Adipocyte (in vitro differentiated cells): Measurements from ENCODE around the gene KLHDC1.
"Not testable (repeated sequence)": the region's sequence is repeated elsewhere in the genome, so short reads cannot be mapped to it uniquely, and the experiment has no call there.

Experiments
- DNase-seq: peaks from one replicate; pipeline ENCODE4 v3.0.0-alpha.2; 2015; ENCODE audit warnings: low read depth
- H3K27me3 ChIP-seq: replicated peaks from 2 replicates; pipeline ENCODE4 v1.7.0; 2013; ENCODE audit warnings: mild to moderate bottlenecking, low read length, moderate library complexity; ENCODE audit not compliant: control insufficient read depth, insufficient read depth
- H3K36me3 ChIP-seq: 2 replicates; pipeline ENCODE4 v1.7.0; 2013; ENCODE audit warnings: low read length, mild to moderate bottlenecking, moderate library complexity; ENCODE audit not compliant: control insufficient read depth, insufficient read depth, severe bottlenecking
- H3K4me1 ChIP-seq: 2 replicates; pipeline ENCODE4 v1.7.0; 2013; ENCODE audit warnings: mild to moderate bottlenecking, low read length, moderate library complexity; ENCODE audit not compliant: control insufficient read depth, insufficient read depth
- H3K4me3 ChIP-seq: 2 replicates; pipeline ENCODE4 v1.7.0; 2013; ENCODE audit warnings: mild to moderate bottlenecking, low read length, moderate library complexity
- H3K9ac ChIP-seq: 2 replicates; pipeline ENCODE4 v1.7.0; 2013; ENCODE audit warnings: mild to moderate bottlenecking, low read length, moderate library complexity
- H3K9me3 ChIP-seq: 2 replicates; pipeline ENCODE4 v1.7.0; 2013; ENCODE audit warnings: mild to moderate bottlenecking, low read length, moderate library complexity; ENCODE audit not compliant: control insufficient read depth

Gene KLHDC1, protein sequence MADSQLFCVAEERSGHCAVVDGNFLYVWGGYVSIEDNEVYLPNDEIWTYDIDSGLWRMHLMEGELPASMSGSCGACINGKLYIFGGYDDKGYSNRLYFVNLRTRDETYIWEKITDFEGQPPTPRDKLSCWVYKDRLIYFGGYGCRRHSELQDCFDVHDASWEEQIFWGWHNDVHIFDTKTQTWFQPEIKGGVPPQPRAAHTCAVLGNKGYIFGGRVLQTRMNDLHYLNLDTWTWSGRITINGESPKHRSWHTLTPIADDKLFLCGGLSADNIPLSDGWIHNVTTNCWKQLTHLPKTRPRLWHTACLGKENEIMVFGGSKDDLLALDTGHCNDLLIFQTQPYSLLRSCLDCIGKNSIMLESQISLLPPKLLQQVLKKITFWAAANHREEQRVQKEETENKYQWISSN

DNA sequence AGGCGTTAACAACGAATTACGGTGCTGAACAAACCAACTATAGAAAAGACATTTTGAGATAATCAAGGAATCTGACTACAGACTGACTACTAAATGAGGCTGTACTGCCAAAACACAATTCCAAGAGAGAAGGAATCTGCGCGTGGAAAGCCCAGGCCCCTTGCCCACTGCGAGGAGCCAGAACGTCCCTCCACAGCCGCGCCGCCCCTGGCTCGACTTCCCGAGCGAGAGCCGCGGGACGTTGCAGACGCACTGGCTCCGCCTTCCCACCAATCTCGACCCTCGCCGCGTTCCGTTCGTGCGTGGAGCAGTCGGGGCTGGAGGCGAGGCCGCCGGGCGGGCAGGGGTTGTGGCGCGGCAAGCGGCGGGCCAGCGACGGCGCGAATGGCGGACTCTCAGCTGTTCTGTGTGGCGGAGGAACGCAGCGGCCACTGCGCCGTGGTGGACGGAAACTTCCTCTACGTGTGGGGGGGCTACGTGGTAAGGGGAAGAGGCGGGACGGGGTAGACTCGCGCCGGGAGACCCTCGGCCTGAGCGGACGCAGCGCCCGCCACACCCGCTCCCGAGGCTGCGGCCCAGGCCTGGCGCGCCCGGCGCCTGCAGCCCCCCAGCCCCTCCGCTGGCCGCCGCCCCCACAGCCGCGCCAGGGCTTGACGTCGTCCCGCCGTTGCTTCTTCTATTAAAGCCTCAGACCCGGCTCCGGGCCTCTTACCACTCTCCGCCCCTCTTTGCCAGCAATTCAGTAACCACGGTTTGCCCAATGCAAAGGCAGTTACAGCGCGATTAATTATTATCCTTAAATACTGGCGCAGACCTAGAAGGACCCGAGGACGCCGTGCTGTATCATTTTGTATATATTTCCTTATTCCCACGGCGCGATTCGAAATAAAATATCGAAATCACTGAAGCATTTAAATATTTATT, at the start of gene KLHDC1:
TSS of gene KLHDC1 (plus strand) at position 310 of the 924 bp plus-strand sequence. CDS start at position 385, 75 bp downstream.
- peak within 1 kb of the TSS; percentile 96 for H3K9ac ChIP-seq
- no peaks in the 10 kb centered on the region for H3K9me3 ChIP-seq
- no peaks in the 10 kb centered on the region for H3K27me3 ChIP-seq
- H3K4me3 ChIP-seq = peak within 1 kb of the TSS; percentile 91
- H3K36me3 ChIP-seq = peaks cover 2% of the 10 kb centered on the region
- peak; percentile 97 for DNase-seq
- H3K4me1 ChIP-seq = peaks cover 12% of the 10 kb centered on the region

DNA sequence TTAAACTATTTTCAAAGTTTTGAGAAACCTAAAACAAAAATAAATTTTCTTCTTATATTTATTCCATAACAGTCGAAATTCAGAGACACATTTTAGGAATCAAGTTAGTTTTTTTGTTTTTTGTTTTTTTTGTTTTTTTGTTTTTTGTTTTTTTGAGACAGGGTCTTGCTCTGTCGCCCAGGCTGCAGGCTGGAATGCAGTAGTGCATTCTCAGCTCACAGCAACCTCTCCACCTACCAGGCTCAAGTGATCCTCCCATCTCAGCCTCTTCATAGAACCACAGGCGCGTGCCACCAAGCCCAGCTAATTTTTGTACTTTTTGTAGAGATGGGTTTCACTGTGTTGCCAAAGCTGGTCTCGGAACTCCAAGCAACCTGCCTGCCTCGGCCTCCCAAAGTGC, 39.4 kb upstream of the KLHDC1 start:
- H3K27me3 ChIP-seq = no peaks in the 10 kb centered on the region
- no peak for DNase-seq
- no peak overlapping the region for H3K9ac ChIP-seq
- no peaks in the 10 kb centered on the region for H3K4me1 ChIP-seq
- no peaks in the 10 kb centered on the region for H3K36me3 ChIP-seq
- H3K9me3 ChIP-seq = no peaks in the 10 kb centered on the region
- no peak overlapping the region for H3K4me3 ChIP-seq

DNA sequence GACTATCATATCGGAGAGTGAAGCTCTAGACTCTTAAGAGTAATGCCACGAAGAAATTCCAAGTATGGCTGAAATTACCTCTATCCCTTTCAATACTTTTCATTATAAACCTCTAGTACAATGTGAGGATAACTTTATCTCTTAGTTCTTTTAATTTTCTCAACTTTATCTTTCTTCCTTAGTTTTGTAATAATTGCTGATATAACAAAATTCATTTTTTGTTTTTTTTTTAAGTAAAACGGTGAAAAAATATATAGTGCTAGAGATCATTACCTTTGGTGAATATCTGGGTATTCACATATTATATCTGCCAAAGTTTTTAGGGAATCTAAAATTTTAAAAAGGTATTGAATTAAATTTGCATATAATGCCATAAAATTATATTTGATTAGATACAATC, 38.4 kb upstream of the KLHDC1 start:
- H3K9me3 ChIP-seq = no peaks in the 10 kb centered on the region
- no peak overlapping the region for H3K4me3 ChIP-seq
- DNase-seq = no peak
- H3K27me3 ChIP-seq = no peaks in the 10 kb centered on the region
- H3K9ac ChIP-seq = no peak overlapping the region
- no peaks in the 10 kb centered on the region for H3K36me3 ChIP-seq
- no peaks in the 10 kb centered on the region for H3K4me1 ChIP-seq

DNA sequence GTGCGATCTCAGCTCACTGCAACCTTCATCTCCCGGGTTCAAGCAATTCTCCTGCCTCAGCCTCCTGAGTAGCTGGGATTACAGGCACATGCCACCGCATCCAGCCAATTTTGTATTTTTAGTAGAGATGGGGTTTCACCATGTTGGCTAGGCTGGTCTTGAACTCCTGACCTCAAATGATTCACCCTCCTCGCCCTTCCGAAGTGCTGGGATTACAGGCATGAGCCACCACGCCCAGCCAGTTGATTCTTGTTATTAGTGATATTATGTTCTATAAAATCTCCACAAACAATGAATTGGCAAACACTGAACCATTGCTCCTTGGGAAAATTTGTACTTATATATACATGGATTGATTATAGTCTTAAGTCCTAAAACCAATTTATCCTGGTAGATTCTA, 35.4 kb upstream of the KLHDC1 start:
- H3K4me3 ChIP-seq, H3K36me3 ChIP-seq, H3K27me3 ChIP-seq, H3K4me1 ChIP-seq, DNase-seq, H3K9me3 ChIP-seq, H3K9ac ChIP-seq: not testable (repeated sequence)

DNA sequence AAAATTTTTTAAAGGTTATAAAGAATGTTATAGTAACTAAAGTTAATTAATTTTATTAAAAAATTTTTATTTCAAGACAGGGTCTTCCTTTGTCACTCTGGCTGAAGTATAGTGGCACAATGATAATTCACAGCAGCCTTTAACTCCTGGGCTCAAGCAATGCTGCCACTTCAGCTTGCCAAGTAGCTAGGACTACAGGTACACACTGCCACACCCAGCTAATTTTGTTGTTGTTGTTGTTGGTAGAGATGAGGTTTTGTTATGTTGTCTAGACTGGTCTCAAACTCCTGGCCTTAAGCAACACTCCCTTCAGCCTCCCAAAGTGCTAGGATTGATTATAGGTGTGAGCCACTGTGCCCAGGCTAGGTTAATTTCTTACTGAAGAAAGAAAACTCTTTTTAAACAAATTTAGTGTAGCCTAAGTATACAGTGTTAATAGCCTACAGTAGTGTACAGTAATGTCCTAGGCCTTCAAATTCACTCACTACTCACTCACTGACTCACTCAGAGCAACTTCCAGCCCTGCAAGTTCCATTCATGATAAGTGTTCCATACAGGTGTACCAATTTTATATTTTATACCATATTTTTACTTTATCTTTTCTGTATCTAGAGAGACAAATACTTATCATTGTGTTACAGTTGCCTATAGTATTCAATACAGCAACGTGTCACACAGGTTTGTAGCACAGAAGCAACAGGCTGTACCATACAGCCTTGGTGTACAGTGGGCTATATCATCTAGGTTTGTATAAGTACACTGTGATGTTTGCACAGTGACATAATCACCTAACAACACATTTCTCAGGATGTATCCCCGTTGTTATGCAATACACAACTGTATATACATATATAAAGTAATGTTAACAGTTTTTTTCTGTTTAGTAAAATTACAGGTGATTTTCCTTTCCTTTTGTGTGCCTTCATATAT, 33.1 kb upstream of the KLHDC1 start:
- Histone ChIP-seq H3K9me3 (no peaks in the 10 kb centered on the region), H3K27me3 (no peaks in the 10 kb centered on the region), H3K9ac (no peak overlapping the region), H3K4me1 (peaks cover 3% of the 10 kb centered on the region), H3K36me3 (no peaks in the 10 kb centered on the region), H3K4me3 (no peak overlapping the region)
- no peak for DNase-seq

DNA sequence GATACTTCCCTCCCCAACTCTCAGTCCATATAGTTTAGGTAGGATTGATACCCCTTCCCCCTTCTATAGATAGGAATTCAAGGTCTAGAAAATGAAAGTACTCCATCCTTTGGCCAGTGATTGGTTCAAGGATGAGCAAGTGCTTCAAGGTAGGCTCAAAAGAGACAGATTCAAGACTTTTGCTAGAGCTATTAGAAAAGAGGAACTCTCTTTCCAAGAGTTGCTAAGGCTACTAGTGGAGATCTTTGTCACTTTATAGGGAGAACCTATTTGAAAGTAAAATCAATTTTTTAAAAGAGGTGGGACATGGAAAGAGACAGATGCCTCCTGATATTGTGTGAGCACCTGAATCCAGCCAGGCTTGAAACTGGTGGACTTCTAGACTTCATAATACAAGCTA, 22.4 kb upstream of the KLHDC1 start:
- H3K36me3 ChIP-seq = no peaks in the 10 kb centered on the region
- H3K9ac ChIP-seq = no peak overlapping the region
- H3K4me1 ChIP-seq = no peaks in the 10 kb centered on the region
- no peaks in the 10 kb centered on the region for H3K27me3 ChIP-seq
- no peak overlapping the region for H3K4me3 ChIP-seq
- no peak for DNase-seq
- no peaks in the 10 kb centered on the region for H3K9me3 ChIP-seq

DNA sequence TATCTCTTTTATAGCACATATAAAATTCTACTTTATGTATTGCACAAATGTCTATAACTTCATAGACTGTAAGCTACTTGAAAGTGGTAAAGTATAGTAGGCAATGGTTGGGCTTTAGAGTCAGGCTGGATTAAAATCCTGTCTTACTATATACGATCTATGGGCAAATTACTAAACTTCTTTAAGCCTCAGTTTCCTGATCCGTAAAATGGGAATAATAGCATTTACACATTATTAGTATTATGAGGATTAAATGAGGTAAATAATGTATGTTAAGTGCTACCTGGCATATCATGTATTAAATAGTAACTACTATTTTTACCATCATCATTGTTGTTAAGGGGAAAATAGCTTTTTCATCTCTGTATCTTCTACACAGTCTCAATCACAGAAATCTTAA, 19.3 kb upstream of the KLHDC1 start:
- Histone ChIP-seq H3K27me3 (no peaks in the 10 kb centered on the region), H3K9ac (no peak overlapping the region), H3K36me3 (no peaks in the 10 kb centered on the region), H3K4me1 (no peaks in the 10 kb centered on the region), H3K9me3 (no peaks in the 10 kb centered on the region), H3K4me3 (no peak overlapping the region)
- DNase-seq = no peak

DNA sequence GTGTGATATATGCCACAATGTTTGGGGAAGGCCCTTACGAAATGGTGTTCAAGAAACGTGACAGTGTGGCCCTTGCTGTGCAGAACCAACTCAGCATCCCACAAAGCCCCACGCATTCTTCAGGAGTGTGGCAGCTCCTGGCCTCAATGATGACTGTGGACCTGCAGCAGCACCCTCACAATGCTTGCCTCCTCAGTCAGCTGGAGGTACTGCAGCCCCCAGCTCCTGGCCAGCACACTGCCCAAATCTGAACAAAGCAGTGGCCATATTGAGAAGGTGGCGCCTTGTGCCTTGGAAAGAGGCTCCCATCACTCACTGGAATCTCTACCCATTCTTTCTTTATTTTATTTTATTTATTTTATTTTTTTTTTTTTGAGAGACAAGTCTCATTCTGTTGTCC, 15.3 kb upstream of the KLHDC1 start:
- no peaks in the 10 kb centered on the region for H3K4me1 ChIP-seq
- H3K9ac ChIP-seq = no peak overlapping the region
- H3K36me3 ChIP-seq = no peaks in the 10 kb centered on the region
- no peak for DNase-seq
- no peaks in the 10 kb centered on the region for H3K9me3 ChIP-seq
- no peak overlapping the region for H3K4me3 ChIP-seq
- H3K27me3 ChIP-seq = no peaks in the 10 kb centered on the region

DNA sequence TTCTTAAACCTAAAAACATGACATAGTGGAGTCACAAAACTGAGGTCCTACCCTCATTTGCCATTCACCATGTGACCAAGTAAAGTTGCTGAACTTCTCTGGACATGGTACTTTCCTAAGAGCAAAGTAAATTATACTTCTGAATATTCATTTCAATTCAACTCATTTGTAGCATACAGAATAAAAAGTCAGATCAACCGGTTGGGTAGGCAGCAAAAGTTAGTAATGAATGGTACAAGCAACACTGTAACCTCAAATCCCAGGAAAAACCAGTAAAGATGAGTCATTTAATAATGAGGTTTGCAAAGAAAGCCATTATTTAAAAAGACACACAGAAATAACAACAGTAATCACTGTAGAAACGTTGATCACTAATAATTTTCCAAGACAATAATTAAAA, 13.6 kb upstream of the KLHDC1 start:
- no peaks in the 10 kb centered on the region for H3K4me1 ChIP-seq
- no peak overlapping the region for H3K9ac ChIP-seq
- no peaks in the 10 kb centered on the region for H3K27me3 ChIP-seq
- H3K4me3 ChIP-seq = no peak overlapping the region
- no peaks in the 10 kb centered on the region for H3K9me3 ChIP-seq
- DNase-seq = no peak
- H3K36me3 ChIP-seq = no peaks in the 10 kb centered on the region

DNA sequence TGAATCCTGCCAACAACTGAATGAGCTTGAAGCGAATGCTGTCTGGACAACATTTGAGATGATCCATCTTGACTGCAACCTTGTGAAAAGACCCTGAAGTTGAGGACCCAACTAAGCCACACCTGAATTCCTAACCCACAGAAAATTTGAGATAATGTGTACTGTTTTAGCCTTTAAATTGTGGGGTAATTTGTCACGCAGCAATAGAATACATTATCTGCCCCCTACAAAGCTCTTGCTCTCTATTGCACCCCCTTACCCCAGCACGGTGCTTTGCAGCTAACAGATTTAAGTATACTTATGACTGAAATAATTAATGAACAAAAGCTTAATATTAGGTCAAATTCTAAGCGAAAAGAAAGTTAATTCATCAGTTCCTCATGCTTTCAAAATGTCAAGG, 6.5 kb upstream of the KLHDC1 start:
- no peak overlapping the region for H3K4me3 ChIP-seq
- H3K36me3 ChIP-seq = no peaks in the 10 kb centered on the region
- H3K4me1 ChIP-seq = peaks cover 6% of the 10 kb centered on the region
- no peak for DNase-seq
- no peak overlapping the region for H3K9ac ChIP-seq
- no peaks in the 10 kb centered on the region for H3K27me3 ChIP-seq
- no peaks in the 10 kb centered on the region for H3K9me3 ChIP-seq
